RWPE2 (cell line): Measurements from ENCODE around the gene SOST.

ENCODE experiments used
- ATAC-seq: fragments of 200-7000 bp; cut with Tn5 transposase; 3 replicates; pipeline ENCODE4 v1.9.1; 2021; ENCODE audit warnings: low read depth
- DNase-seq: peaks from one replicate; pipeline ENCODE4 v3.0.0-alpha.2; 2020; ENCODE audit warnings: low spot score
- H3K27ac ChIP-seq: fragments of 450-650 bp; 2 replicates; pipeline ENCODE4 v1.5.1; 2017; ENCODE audit warnings: mild to moderate bottlenecking; ENCODE audit not compliant: poor library complexity, severe bottlenecking
- H3K27me3 ChIP-seq: fragments of 250-450 bp; sonication (Bioruptor Pico); 2 replicates; pipeline ENCODE4 v1.5.1; 2021; ENCODE audit warnings: mild to moderate bottlenecking, moderate library complexity; ENCODE audit not compliant: insufficient read depth, poor library complexity, severe bottlenecking
- H3K36me3 ChIP-seq: fragments of 250-450 bp; sonication (Bioruptor Pico); 2 replicates; pipeline ENCODE4 v1.5.1; 2020; ENCODE audit warnings: low read depth, mild to moderate bottlenecking, moderate library complexity
- H3K4me1 ChIP-seq: fragments of 250-450 bp; sonication (Bioruptor Pico); 2 replicates; pipeline ENCODE4 v1.5.1; 2021; ENCODE audit warnings: mild to moderate bottlenecking, moderate library complexity; ENCODE audit not compliant: insufficient read depth, poor library complexity, severe bottlenecking
- H3K4me3 ChIP-seq: fragments of 250-450 bp; sonication (Bioruptor Pico); 2 replicates; pipeline ENCODE4 v1.5.1; 2021; ENCODE audit warnings: mild to moderate bottlenecking, moderate library complexity; ENCODE audit not compliant: severe bottlenecking
- H3K9me3 ChIP-seq: fragments of 250-450 bp; sonication (Bioruptor Pico); 2 replicates; pipeline ENCODE4 v1.5.1; 2021; ENCODE audit warnings: mild to moderate bottlenecking, moderate library complexity; ENCODE audit not compliant: severe bottlenecking
- TF ChIP-seq, protein P1 (sequence below): fragments of 450-650 bp; IDR thresholded peaks from one replicate; pipeline ENCODE4 v1.5.1; 2017; ENCODE audit warnings: mild to moderate bottlenecking, moderate library complexity; ENCODE audit not compliant: poor library complexity, severe bottlenecking

SOST gene

DNA sequence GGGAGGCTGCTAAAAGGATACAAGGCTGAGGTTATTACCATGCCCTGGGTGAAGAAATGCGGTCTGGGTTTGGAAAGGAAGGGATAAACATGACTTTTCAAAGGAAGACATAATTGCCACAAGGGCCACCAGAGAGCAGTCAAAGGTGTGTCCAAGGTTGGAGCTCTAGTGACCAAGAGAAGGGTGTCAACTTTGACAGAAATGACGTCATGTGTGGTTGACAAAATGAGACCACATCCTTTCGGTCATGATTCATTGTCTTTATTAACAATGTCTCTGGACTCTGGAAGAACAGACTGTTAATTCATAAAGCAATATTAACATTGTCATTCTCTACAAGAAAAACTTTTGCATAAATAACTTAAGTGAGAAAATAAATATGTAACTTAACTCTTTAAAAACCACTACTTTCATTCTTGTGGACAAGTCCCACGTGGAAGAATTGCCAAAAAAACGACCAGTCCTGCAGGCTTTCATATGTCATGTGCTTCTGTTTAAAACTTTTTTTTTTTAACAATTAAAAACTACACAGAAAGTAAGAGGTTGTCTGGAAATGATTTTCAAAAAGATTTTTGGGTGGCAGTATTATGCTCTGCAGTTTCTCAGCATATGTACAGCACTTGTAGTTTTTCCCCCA is 5.0 kb downstream of the SOST start:
- H3K36me3 ChIP-seq: no peaks in the 10 kb centered on the region
- TF ChIP-seq, protein P1, sequence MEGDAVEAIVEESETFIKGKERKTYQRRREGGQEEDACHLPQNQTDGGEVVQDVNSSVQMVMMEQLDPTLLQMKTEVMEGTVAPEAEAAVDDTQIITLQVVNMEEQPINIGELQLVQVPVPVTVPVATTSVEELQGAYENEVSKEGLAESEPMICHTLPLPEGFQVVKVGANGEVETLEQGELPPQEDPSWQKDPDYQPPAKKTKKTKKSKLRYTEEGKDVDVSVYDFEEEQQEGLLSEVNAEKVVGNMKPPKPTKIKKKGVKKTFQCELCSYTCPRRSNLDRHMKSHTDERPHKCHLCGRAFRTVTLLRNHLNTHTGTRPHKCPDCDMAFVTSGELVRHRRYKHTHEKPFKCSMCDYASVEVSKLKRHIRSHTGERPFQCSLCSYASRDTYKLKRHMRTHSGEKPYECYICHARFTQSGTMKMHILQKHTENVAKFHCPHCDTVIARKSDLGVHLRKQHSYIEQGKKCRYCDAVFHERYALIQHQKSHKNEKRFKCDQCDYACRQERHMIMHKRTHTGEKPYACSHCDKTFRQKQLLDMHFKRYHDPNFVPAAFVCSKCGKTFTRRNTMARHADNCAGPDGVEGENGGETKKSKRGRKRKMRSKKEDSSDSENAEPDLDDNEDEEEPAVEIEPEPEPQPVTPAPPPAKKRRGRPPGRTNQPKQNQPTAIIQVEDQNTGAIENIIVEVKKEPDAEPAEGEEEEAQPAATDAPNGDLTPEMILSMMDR: no peak
- H3K27me3 ChIP-seq: peaks cover 13% of the 10 kb centered on the region
- no peak for DNase-seq
- no peak for ATAC-seq
- no peaks in the 10 kb centered on the region for H3K9me3 ChIP-seq
- no peak overlapping the region for H3K27ac ChIP-seq
- peaks cover 12% of the 10 kb centered on the region for H3K4me1 ChIP-seq
- H3K4me3 ChIP-seq: no peak overlapping the region

DNA sequence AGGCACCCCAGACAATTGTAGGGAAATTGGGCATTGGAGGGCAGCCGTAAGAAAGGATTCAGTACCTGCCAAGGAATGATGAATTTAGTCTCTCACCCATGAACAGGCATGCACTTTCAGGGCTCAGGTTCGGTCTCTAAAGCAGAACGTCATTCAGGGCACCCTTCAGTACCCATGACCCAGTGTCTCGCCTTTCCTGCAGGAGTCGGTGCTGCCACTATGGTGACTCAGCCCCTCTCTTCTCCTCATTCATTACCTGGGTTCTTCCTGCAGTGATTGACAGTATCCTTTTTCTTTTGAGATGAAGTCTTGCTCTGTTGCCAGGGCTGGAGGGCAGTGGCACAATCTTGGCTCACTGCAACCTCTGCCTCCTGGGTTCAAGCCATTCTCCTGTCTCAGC is 8.4 kb downstream of the SOST start:
- Histone ChIP-seq H3K9me3 (no peaks in the 10 kb centered on the region), H3K4me3 (no peak overlapping the region), H3K4me1 (peaks cover 12% of the 10 kb centered on the region), H3K27ac (peak overlapping the region; percentile 5), H3K27me3 (peaks cover 3% of the 10 kb centered on the region), H3K36me3 (no peaks in the 10 kb centered on the region)
- TF ChIP-seq, protein P1: no peak
- ATAC-seq (peak; percentile 55; the same call in 2 of the 3 replicates), DNase-seq (no peak)

DNA sequence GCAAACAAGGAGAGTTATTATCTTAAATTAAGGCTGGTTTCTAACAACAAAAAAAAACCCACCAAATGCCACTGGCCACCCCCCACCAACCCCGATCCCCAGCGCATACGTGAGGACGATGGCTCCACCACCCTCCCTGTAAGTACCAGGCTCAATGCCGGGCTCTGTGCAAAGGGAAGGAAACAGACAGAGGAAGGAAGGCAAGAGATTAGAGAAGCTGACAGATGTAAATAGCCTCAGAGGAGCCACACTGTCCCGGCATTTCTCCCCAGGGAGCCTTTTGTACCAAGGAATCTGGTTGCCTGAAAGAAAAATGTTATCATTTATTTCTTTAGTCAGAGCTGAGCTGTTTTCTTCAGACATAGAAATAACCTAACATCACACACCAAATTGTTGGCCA is 13.1 kb downstream of the SOST start:
- DNase-seq: no peak
- no peak overlapping the region for H3K4me3 ChIP-seq
- ATAC-seq: no peak
- peaks cover 9% of the 10 kb centered on the region for H3K4me1 ChIP-seq
- TF ChIP-seq, protein P1: no peak
- H3K27ac ChIP-seq: no peak overlapping the region
- H3K27me3 ChIP-seq: no peaks in the 10 kb centered on the region
- H3K36me3 ChIP-seq: no peaks in the 10 kb centered on the region
- H3K9me3 ChIP-seq: no peaks in the 10 kb centered on the region

DNA sequence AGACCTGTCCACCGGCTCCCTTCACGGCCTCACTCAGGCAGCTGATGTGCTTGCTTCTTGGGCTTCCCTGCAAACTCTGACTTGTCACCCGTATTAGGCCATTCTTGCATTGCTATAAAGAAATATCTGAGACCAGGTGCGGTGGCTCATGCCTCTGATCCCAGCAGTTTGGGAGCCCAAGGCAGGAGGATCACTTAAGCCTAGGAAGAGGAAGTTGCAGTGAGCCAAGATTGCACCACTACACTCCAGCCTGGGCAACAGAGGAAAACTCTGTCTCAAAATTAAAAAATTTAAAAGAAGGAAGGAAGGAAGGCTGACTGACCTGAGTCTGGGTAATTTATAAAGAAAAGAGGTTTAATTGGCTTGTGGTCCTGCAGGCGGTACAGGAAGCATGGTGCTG is 17.0 kb downstream of the SOST start:
- DNase-seq (no peak), ATAC-seq (no peak)
- Histone ChIP-seq H3K4me3 (no peak overlapping the region), H3K27me3 (no peaks in the 10 kb centered on the region), H3K4me1 (no peaks in the 10 kb centered on the region), H3K9me3 (no peaks in the 10 kb centered on the region), H3K36me3 (no peaks in the 10 kb centered on the region), H3K27ac (no peak overlapping the region)
- TF ChIP-seq, protein P1: no peak

DNA sequence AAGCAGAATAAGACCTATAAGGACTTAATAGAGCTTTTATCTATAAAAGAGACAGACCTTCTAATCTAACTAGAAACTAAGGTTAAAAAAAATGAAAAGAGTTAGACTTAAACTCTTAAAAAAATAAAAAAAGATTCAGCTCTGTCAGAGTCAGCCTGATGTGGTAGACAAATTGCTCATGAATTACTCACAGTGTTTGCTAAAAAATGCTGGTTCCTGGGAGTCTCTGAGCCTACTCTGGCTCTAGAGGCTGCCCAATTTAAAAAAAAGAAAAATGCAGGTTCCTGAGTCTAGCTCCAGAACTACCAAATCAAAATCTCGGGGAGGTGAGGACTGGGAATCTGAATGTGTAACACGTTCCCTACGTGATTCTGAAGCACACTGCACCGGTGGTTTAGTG is 18.1 kb downstream of the SOST start:
- H3K27me3 ChIP-seq: no peaks in the 10 kb centered on the region
- no peaks in the 10 kb centered on the region for H3K9me3 ChIP-seq
- DNase-seq (no peak), ATAC-seq (no peak)
- TF ChIP-seq, protein P1: no peak
- no peak overlapping the region for H3K4me3 ChIP-seq
- no peaks in the 10 kb centered on the region for H3K36me3 ChIP-seq
- no peak overlapping the region for H3K27ac ChIP-seq
- no peaks in the 10 kb centered on the region for H3K4me1 ChIP-seq
